ENCODE results near the gene ZBTB47.
A peak's percentile ranks its signal among the peaks of the same experiment; 100 is the strongest.

Gene ZBTB47

GRCh38 chr3:42653560-42654330, at the start of gene ZBTB47:
Gene ZBTB47, plus strand, starts transcription at chr3:42653697. Its CDS starts 4,659 bp downstream, at chr3:42658356.
- no peak for DNase-seq

- no peak for DNase-seq
Measured at GRCh38 chr3:42605546-42606173, 47.8 kb upstream of the ZBTB47 start.

- DNase-seq: no peak
Measured at GRCh38 chr3:42608581-42608980, 44.9 kb upstream of the ZBTB47 start.

- DNase-seq: no peak
Measured at GRCh38 chr3:42610976-42611375, 42.5 kb upstream of the ZBTB47 start.

- DNase-seq: no peak
Measured at GRCh38 chr3:42612217-42612616, 41.3 kb upstream of the ZBTB47 start.

GRCh38 chr3:42612928-42613327, 40.6 kb upstream of the ZBTB47 start:
- DNase-seq: no peak

GRCh38 chr3:42613462-42613861, 40.0 kb upstream of the ZBTB47 start:
- no peak for DNase-seq

GRCh38 chr3:42631620-42632019, 21.9 kb upstream of the ZBTB47 start:
- DNase-seq: no peak

GRCh38 chr3:42632146-42632545, 21.4 kb upstream of the ZBTB47 start:
- DNase-seq: peak; percentile 4

- no peak for DNase-seq
Measured at GRCh38 chr3:42633544-42633943, 20.0 kb upstream of the ZBTB47 start.

GRCh38 chr3:42635111-42635510, 18.4 kb upstream of the ZBTB47 start:
- DNase-seq: peak; percentile 51

GRCh38 chr3:42637001-42637400, 16.5 kb upstream of the ZBTB47 start:
- no peak for DNase-seq

- DNase-seq: no peak
Measured at GRCh38 chr3:42638339-42638842, 15.1 kb upstream of the ZBTB47 start.

GRCh38 chr3:42639192-42639591, 14.3 kb upstream of the ZBTB47 start:
- no peak for DNase-seq

GRCh38 chr3:42640129-42640528, 13.4 kb upstream of the ZBTB47 start:
- DNase-seq: no peak

- no peak for DNase-seq
Measured at GRCh38 chr3:42640771-42641370, 12.6 kb upstream of the ZBTB47 start.

- DNase-seq: no peak
Measured at GRCh38 chr3:42647821-42648459, 5.6 kb upstream of the ZBTB47 start.

- no peak for DNase-seq
Measured at GRCh38 chr3:42649006-42649405, 4.5 kb upstream of the ZBTB47 start.

GRCh38 chr3:42649783-42650182, 3.7 kb upstream of the ZBTB47 start:
- DNase-seq: no peak

GRCh38 chr3:42651248-42652091, 2.0 kb upstream of the ZBTB47 start:
- peak; percentile 53 for DNase-seq

GRCh38 chr3:42652251-42652610, 1.3 kb upstream of the ZBTB47 start:
- DNase-seq: no peak

GRCh38 chr3:42652611-42653302, 740 bp upstream of the ZBTB47 start:
- DNase-seq: peak; percentile 82

Data from kidney glomerular epithelial cell (primary cell).